ENCODE results near the gene PPP6R2.

DNA sequence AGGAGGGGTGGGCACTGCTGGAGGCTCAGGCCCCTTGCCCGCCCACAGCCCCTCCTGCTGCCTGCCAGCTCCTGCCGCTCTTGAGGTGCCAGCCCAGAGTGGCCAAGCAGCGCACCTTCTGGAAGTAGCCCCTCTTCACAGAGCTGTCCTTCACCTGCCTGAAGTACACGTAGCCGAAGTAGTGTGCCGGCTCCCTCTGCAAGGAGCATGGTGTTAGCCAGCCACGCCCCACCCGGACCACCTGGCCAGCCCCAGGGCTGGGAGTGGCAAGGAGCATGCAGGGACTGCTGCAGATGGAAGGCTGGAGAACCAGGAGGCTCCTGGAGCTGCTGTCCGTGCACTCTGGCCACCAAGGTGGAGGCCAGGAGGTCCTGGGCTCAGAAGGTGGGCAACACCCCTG lies 25.9 kb upstream of the PPP6R2 start:
- TF ChIP-seq, protein P1, sequence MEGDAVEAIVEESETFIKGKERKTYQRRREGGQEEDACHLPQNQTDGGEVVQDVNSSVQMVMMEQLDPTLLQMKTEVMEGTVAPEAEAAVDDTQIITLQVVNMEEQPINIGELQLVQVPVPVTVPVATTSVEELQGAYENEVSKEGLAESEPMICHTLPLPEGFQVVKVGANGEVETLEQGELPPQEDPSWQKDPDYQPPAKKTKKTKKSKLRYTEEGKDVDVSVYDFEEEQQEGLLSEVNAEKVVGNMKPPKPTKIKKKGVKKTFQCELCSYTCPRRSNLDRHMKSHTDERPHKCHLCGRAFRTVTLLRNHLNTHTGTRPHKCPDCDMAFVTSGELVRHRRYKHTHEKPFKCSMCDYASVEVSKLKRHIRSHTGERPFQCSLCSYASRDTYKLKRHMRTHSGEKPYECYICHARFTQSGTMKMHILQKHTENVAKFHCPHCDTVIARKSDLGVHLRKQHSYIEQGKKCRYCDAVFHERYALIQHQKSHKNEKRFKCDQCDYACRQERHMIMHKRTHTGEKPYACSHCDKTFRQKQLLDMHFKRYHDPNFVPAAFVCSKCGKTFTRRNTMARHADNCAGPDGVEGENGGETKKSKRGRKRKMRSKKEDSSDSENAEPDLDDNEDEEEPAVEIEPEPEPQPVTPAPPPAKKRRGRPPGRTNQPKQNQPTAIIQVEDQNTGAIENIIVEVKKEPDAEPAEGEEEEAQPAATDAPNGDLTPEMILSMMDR (conservative IDR thresholded peaks at IDR 0.05 in 1 of 2, IDR thresholded peaks at IDR 0.05 in 1 of 2; ENCODE audit: extremely low read depth in 1 of 2, insufficient read depth in 1 of 2, low read depth in 1 of 2, low read length in 2 of 2): no peak
- no peak for TF ChIP-seq EZH2 (IDR thresholded peaks at IDR 0.05; ENCODE audit: borderline replicate concordance, low read length)
